Liver (tissue), 9 donors: ENCODE results near the gene MAP3K5. TPM values are rescaled to one million over a fixed set of nuclear protein-coding genes. Genes with fewer than 3 reads are reported as not detected.

ENCODE experiments used
- DNase-seq: peaks from one replicate; pipeline ENCODE4 v3.0.0-alpha.2; 2017; ENCODE audit warnings: low spot score
- H3K27ac ChIP-seq, 2 donors: one replicate each; pipeline ENCODE4 v1.7.0; 2013; ENCODE audit warnings: inconsistent platforms in 2 of 2, low read length in 2 of 2, control low read depth in 1 of 2, low read depth in 1 of 2, mild to moderate bottlenecking in 1 of 2
- H3K27me3 ChIP-seq, 4 donors: one replicate each; pipeline versions ENCODE4 v1.6.1 to v1.7.0; 2013; ENCODE audit warnings: low read length in 3 of 4, inconsistent platforms in 1 of 4, mild to moderate bottlenecking in 1 of 4, moderate library complexity in 1 of 4; ENCODE audit not compliant: control insufficient read depth in 4 of 4, insufficient read depth in 4 of 4
- H3K36me3 ChIP-seq, 4 donors: one replicate each; pipeline versions ENCODE4 v1.6.1 to v1.7.0; 2013; ENCODE audit warnings: low read length in 3 of 4, mild to moderate bottlenecking in 3 of 4, low read depth in 1 of 4, moderate library complexity in 1 of 4; ENCODE audit not compliant: control insufficient read depth in 4 of 4, insufficient read depth in 3 of 4
- H3K4me1 ChIP-seq, 4 donors: one replicate each; pipeline versions ENCODE4 v1.6.1 to v1.7.0; 2013; ENCODE audit warnings: low read length in 3 of 4, mild to moderate bottlenecking in 3 of 4, moderate library complexity in 1 of 4; ENCODE audit not compliant: control insufficient read depth in 4 of 4, insufficient read depth in 4 of 4
- H3K4me3 ChIP-seq, 3 donors: one replicate each; pipeline versions ENCODE4 v1.6.1 to v1.7.0; 2013; ENCODE audit warnings: low read length in 3 of 3, control low read depth in 1 of 3, low read depth in 1 of 3, mild to moderate bottlenecking in 1 of 3
- H3K9ac ChIP-seq, 2 donors: one replicate each; pipeline ENCODE4 v1.7.0; 2013; ENCODE audit warnings: low read length in 2 of 2, mild to moderate bottlenecking in 2 of 2, moderate library complexity in 2 of 2, control low read depth in 1 of 2, low read depth in 1 of 2
- H3K9me3 ChIP-seq, 4 donors: one replicate each; pipeline versions ENCODE4 v1.6.1 to v1.7.0; 2013; ENCODE audit warnings: low read length in 3 of 4; ENCODE audit not compliant: control insufficient read depth in 4 of 4
- EGR1 ChIP-seq, 2 donors: IDR thresholded peaks; 2 replicates each; pipeline ENCODE4 v1.6.1; 2016 to 2018; ENCODE audit warnings: antibody characterized with exemption in 2 of 2, low read depth in 2 of 2
- FOXA1 ChIP-seq: IDR thresholded peaks from 2 replicates; pipeline ENCODE4 v1.6.1; 2016; ENCODE audit warnings: antibody characterized with exemption
- FOXA2 ChIP-seq: IDR thresholded peaks from 2 replicates; pipeline ENCODE4 v1.6.1; 2016; ENCODE audit warnings: antibody characterized with exemption
- GABPA ChIP-seq, 2 donors: IDR thresholded peaks in 1 of 2; conservative IDR thresholded peaks in 1 of 2; 2 replicates each; pipeline ENCODE4 v1.6.1; 2016; ENCODE audit warnings: antibody characterized with exemption in 2 of 2, mild to moderate bottlenecking in 1 of 2, moderate library complexity in 1 of 2
- HNF4A ChIP-seq, 2 donors: conservative IDR thresholded peaks; 2 replicates each; pipeline ENCODE4 v1.6.1; 2016; ENCODE audit warnings: antibody characterized with exemption in 2 of 2, mild to moderate bottlenecking in 2 of 2
- HNF4G ChIP-seq: IDR thresholded peaks from 2 replicates; pipeline ENCODE4 v1.6.1; 2016; ENCODE audit warnings: antibody characterized with exemption
- NR2F2 ChIP-seq: IDR thresholded peaks from 2 replicates; pipeline ENCODE4 v1.6.1; 2016; ENCODE audit warnings: antibody characterized with exemption
- RAD21 ChIP-seq, 2 donors: IDR thresholded peaks; 2 replicates each; pipeline ENCODE4 v1.6.1; 2016; ENCODE audit warnings: antibody characterized with exemption in 2 of 2, mild to moderate bottlenecking in 2 of 2
- SP1 ChIP-seq: IDR thresholded peaks from 2 replicates; pipeline ENCODE4 v1.6.1; 2018; ENCODE audit warnings: antibody characterized with exemption, mild to moderate bottlenecking
- TAF1 ChIP-seq: conservative IDR thresholded peaks from 2 replicates; pipeline ENCODE4 v1.6.1; 2016; ENCODE audit warnings: antibody characterized with exemption, mild to moderate bottlenecking
- YY1 ChIP-seq: IDR thresholded peaks from 2 replicates; pipeline ENCODE4 v1.6.1; 2016; ENCODE audit warnings: antibody characterized with exemption, mild to moderate bottlenecking
- WGBS: extraction: QIAGEN DNeasy Blood & Tissue Kit; methylation state at CpG from one replicate; pipeline ENCODE4 v1.1.7; 2013; 5-methylcytosine and 5-hydroxymethylcytosine counted together
- polyA plus RNA-seq, 2 donors: library from polyadenylated mRNA; stranded (reverse) in 1 of 2; unstranded in 1 of 2; fragments of 200-250 nt in 1 of 2; fragments of >200 nt in 1 of 2; fragmentation: Nextera tagmentation in 1 of 2; extraction: Ambion mirVana in 1 of 2; gene quantifications; one replicate each; pipeline versions ENCODE4 v1.2.1 to v1.2.3, GENCODE V29; 2013 to 2015
- total RNA-seq, 2 donors: library from RNA; depleted of rRNA; stranded (reverse); fragments of >200 nt; gene quantifications; one replicate each; pipeline ENCODE4 v1.2.3, GENCODE V29; 2014
- TF ChIP-seq, protein P1 (sequence below): IDR thresholded peaks from 2 replicates; pipeline ENCODE4 v1.6.1; 2016; ENCODE audit warnings: antibody characterized with exemption, mild to moderate bottlenecking
- TF ChIP-seq, protein P2 (sequence below): IDR thresholded peaks from 2 replicates; pipeline ENCODE4 v1.6.1; 2016; ENCODE audit warnings: antibody characterized with exemption
- TF ChIP-seq, protein P3 (sequence below): IDR thresholded peaks from 2 replicates; pipeline ENCODE4 v1.6.1; 2016; ENCODE audit warnings: antibody characterized with exemption
- TF ChIP-seq, protein P4 (sequence below): IDR thresholded peaks from 2 replicates; pipeline ENCODE4 v1.6.1; 2016; ENCODE audit warnings: antibody characterized with exemption
- TF ChIP-seq, protein P5 (sequence below): fragments of 150-350 bp; IDR thresholded peaks from 2 replicates; pipeline ENCODE4 v1.5.1; 2017; ENCODE audit warnings: improper control_type of control experiment, low read depth, low read length; ENCODE audit not compliant: missing input control
- donor health status: healthy.
- donor health status: healthy.
- donor health status: healthy.
- donor health status: healthy.
- donor health status: healthy.

MAP3K5 gene
- total and polyA plus RNA-seq, 4 donors: 2.9 to 18.0 (median 5.5) TPM

DNA sequence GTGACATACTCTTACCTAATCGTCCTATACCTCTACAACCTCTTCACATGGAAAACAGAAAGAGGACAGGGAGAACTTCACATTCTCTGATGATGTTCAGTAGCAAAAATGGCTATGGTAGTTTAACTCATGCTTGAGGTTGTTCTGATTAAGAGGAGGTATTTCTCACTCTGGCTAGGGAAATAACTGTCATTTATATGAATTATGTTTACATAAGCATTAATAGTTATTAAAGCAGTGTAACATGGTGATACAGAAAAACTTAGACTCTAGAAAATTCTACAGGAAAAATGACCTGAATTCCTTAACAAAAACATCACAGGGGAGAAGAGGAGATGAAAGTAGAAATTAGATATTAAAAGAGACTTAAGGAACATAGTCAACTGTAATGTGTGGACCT lies 57.3 kb downstream of the MAP3K5 start:
- TF ChIP-seq RAD21 (IDR thresholded peaks at IDR 0.05): no peak
- no peak for TF ChIP-seq HNF4G
- TF ChIP-seq, protein P1, sequence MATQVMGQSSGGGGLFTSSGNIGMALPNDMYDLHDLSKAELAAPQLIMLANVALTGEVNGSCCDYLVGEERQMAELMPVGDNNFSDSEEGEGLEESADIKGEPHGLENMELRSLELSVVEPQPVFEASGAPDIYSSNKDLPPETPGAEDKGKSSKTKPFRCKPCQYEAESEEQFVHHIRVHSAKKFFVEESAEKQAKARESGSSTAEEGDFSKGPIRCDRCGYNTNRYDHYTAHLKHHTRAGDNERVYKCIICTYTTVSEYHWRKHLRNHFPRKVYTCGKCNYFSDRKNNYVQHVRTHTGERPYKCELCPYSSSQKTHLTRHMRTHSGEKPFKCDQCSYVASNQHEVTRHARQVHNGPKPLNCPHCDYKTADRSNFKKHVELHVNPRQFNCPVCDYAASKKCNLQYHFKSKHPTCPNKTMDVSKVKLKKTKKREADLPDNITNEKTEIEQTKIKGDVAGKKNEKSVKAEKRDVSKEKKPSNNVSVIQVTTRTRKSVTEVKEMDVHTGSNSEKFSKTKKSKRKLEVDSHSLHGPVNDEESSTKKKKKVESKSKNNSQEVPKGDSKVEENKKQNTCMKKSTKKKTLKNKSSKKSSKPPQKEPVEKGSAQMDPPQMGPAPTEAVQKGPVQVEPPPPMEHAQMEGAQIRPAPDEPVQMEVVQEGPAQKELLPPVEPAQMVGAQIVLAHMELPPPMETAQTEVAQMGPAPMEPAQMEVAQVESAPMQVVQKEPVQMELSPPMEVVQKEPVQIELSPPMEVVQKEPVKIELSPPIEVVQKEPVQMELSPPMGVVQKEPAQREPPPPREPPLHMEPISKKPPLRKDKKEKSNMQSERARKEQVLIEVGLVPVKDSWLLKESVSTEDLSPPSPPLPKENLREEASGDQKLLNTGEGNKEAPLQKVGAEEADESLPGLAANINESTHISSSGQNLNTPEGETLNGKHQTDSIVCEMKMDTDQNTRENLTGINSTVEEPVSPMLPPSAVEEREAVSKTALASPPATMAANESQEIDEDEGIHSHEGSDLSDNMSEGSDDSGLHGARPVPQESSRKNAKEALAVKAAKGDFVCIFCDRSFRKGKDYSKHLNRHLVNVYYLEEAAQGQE: no peak
- TF ChIP-seq, protein P2, sequence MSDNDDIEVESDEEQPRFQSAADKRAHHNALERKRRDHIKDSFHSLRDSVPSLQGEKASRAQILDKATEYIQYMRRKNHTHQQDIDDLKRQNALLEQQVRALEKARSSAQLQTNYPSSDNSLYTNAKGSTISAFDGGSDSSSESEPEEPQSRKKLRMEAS: no peak
- TF ChIP-seq YY1: no peak
- TF ChIP-seq, protein P3, sequence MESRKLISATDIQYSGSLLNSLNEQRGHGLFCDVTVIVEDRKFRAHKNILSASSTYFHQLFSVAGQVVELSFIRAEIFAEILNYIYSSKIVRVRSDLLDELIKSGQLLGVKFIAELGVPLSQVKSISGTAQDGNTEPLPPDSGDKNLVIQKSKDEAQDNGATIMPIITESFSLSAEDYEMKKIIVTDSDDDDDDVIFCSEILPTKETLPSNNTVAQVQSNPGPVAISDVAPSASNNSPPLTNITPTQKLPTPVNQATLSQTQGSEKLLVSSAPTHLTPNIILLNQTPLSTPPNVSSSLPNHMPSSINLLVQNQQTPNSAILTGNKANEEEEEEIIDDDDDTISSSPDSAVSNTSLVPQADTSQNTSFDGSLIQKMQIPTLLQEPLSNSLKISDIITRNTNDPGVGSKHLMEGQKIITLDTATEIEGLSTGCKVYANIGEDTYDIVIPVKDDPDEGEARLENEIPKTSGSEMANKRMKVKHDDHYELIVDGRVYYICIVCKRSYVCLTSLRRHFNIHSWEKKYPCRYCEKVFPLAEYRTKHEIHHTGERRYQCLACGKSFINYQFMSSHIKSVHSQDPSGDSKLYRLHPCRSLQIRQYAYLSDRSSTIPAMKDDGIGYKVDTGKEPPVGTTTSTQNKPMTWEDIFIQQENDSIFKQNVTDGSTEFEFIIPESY: no peak
- TF ChIP-seq SP1: no peak
- H3K27ac ChIP-seq: no peak overlapping the region

DNA sequence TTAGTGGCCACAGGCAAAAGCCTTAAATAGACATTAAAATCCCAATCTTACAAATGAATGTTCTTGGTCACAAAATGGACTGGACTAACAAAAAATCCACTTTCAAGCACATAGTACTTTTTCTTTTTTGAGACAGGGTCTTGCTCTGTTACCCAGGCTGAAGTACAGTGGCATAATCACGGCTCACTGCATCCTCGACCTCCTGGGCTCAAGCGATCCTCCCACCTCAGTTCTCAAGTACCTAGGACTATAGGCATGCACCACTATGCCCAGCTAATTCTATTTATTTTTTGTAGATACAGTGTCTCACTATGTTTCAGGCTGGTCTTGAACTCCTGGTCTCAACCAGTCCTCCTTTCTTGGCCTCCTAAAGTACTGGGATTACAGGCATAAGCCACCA lies 59.4 kb downstream of the MAP3K5 start:
- no peaks in the 10 kb centered on the region for H3K9me3 ChIP-seq
- TF ChIP-seq EGR1 (IDR thresholded peaks at IDR 0.05; ENCODE audit: low read depth in 2 of 2): no peak
- TF ChIP-seq, protein P1: no peak
- no peak for TF ChIP-seq NR2F2
- TF ChIP-seq, protein P4, sequence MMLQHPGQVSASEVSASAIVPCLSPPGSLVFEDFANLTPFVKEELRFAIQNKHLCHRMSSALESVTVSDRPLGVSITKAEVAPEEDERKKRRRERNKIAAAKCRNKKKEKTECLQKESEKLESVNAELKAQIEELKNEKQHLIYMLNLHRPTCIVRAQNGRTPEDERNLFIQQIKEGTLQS: no peak
- TF ChIP-seq, protein P3: no peak
- no peak for TF ChIP-seq GABPA (IDR thresholded peaks at IDR 0.05 in 1 of 2, conservative IDR thresholded peaks at IDR 0.05 in 1 of 2)
- TF ChIP-seq YY1: no peak
- TF ChIP-seq HNF4G: no peak
- TF ChIP-seq TAF1: no peak
- TF ChIP-seq, protein P5, sequence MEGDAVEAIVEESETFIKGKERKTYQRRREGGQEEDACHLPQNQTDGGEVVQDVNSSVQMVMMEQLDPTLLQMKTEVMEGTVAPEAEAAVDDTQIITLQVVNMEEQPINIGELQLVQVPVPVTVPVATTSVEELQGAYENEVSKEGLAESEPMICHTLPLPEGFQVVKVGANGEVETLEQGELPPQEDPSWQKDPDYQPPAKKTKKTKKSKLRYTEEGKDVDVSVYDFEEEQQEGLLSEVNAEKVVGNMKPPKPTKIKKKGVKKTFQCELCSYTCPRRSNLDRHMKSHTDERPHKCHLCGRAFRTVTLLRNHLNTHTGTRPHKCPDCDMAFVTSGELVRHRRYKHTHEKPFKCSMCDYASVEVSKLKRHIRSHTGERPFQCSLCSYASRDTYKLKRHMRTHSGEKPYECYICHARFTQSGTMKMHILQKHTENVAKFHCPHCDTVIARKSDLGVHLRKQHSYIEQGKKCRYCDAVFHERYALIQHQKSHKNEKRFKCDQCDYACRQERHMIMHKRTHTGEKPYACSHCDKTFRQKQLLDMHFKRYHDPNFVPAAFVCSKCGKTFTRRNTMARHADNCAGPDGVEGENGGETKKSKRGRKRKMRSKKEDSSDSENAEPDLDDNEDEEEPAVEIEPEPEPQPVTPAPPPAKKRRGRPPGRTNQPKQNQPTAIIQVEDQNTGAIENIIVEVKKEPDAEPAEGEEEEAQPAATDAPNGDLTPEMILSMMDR: no peak
- TF ChIP-seq RAD21 (IDR thresholded peaks at IDR 0.05): no peak
- TF ChIP-seq FOXA2: no peak
- TF ChIP-seq FOXA1: no peak
- TF ChIP-seq HNF4A (conservative IDR thresholded peaks at IDR 0.05): no peak
- TF ChIP-seq SP1: no peak
- TF ChIP-seq, protein P2: no peak
- DNase-seq: no peak
- 97% methylated on average over 3 of the region's 3 CpGs for WGBS
- peaks cover 6 to 8% (median 6%) of the 10 kb centered on the region in 4 donors for H3K4me1 ChIP-seq
- H3K36me3 ChIP-seq: no peaks in the 10 kb centered on the region
- no peak overlapping the region for H3K9ac ChIP-seq
- H3K27ac ChIP-seq: no peak overlapping the region
- no peaks in the 10 kb centered on the region for H3K27me3 ChIP-seq
- no peak overlapping the region for H3K4me3 ChIP-seq

More for the DNA sequence above, 57.3 kb downstream of the MAP3K5 start:
- Histone ChIP-seq H3K36me3 (no peaks in the 10 kb centered on the region), H3K9ac (no peak overlapping the region), H3K27me3 (no peaks in the 10 kb centered on the region), H3K4me1 (peaks cover 7 to 19% (median 12%) of the 10 kb centered on the region in 4 donors), H3K9me3 (no peaks in the 10 kb centered on the region), H3K4me3 (no peak overlapping the region)
- no peak for DNase-seq
- WGBS: 97% methylated on average over 1 of the region's 1 CpG
